ENCODE results near the gene SH3RF3. TPM values are rescaled to one million over a fixed set of nuclear protein-coding genes. Genes with fewer than 3 reads are reported as not detected.

SH3RF3 gene
- total and polyA plus RNA-seq, 9 of the 15 experiments (the other 6 are each of a cell fraction or from before 2014, with no cell fraction given), result 0.02 TPM; not detected in 8

- ChIA-PET CTCF (ENCODE audit: low intra/inter-chr PET ratio) (no interaction called here), POLR2A (interaction anchor here (0.6 kb wide), 1 partner anchor 16 kb away, joined by 3 read pairs; no protein-coding TSS in a partner anchor)
- Histone ChIP-seq H3K27me3 (ENCODE audit: control insufficient read depth in 2 of 2, insufficient read depth in 2 of 2, low read length in 2 of 2) (peaks cover 15 to 44% of the 10 kb centered on the region in 2 experiments; a peak in 4 of 5 replicates), H3K4me2 (ENCODE audit: insufficient read depth, low read length) (no peak overlapping the region), H3K9me1 (ENCODE audit: control insufficient read depth, insufficient read depth, low read length) (no peaks in the 10 kb centered on the region), H4K20me1 (replicated peaks; ENCODE audit: control insufficient read depth, insufficient read depth, low read length) (peaks cover 14% of the 10 kb centered on the region; the same call in 1 of the 2 replicates), H3K9me3 (replicated peaks; ENCODE audit: control insufficient read depth, insufficient read depth, low read depth, low read length) (no peaks in the 10 kb centered on the region), H2AFZ (ENCODE audit: low read depth, low read length) (no peak overlapping the region), H3K4me3 (no peak overlapping the region), H3K27ac (ENCODE audit: extremely low read depth, low read depth, low read length) (no peak overlapping the region), H3K4me1 (replicated peaks in 1 of 2; ENCODE audit: control insufficient read depth in 2 of 2, insufficient read depth in 2 of 2, low read length in 2 of 2) (peaks cover 0 to 3% of the 10 kb centered on the region in 2 experiments; a peak in 3 of 5 replicates), H3K36me3 (ENCODE audit: control insufficient read depth, insufficient read depth, low read length) (no peaks in the 10 kb centered on the region), H3K79me2 (ENCODE audit: control insufficient read depth, insufficient read depth, low read length) (no peaks in the 10 kb centered on the region), H3K9ac (ENCODE audit: insufficient read depth in 1 of 2, low read depth in 2 of 2, low read length in 2 of 2) (no peak overlapping the region)
- intact Hi-C loops (cut with micrococcal nuclease), result no loop called here
- peak in 1 of 4 experiments; percentile 16 for DNase-seq (ENCODE audit: extremely low read depth in 1 of 4, low spot score in 3 of 4)
- 2% methylated on average over 19 of the region's 19 CpGs for whole genome bisulfite sequencing (ENCODE audit: insufficient coverage, low coverage, missing lambda C conversion rate)
- peak; percentile 42 for ATAC-seq
- no TSS peak for BruUV-seq (replicated peaks)
- in situ Hi-C loops (cut with MboI), result no loop called here
- FAIRE-seq, result no peak
- no peak for TF ChIP-seq SNRNP70 (optimal IDR thresholded peaks at IDR 0.05; ENCODE audit: low read depth, low read length)
- TF ChIP-seq ZNF324 (CRISPR knock-in tag; IDR thresholded peaks at IDR 0.05), result peak; percentile 49; the same call in 1 of the 2 replicates
- TF ChIP-seq ZNF165 (CRISPR knock-in tag; IDR thresholded peaks at IDR 0.05; ENCODE audit: borderline replicate concordance), result no peak
- peak; percentile 14; the same call in 1 of the 2 replicates for TF ChIP-seq EP300 (IDR thresholded peaks at IDR 0.05; ENCODE audit: low read length)
- no peak for TF ChIP-seq NRF1 (conservative IDR thresholded peaks at IDR 0.05 in 1 of 2, IDR thresholded peaks at IDR 0.05 in 1 of 2)
- TF ChIP-seq GTF2A2 (tag; IDR thresholded peaks at IDR 0.05), result no peak
- TF ChIP-seq TAL1 (IDR thresholded peaks at IDR 0.05), result peak; percentile 49
- TF ChIP-seq HMGXB4 (CRISPR knock-in tag; IDR thresholded peaks at IDR 0.05), result no peak
- no peak for TF ChIP-seq ZZZ3 (IDR thresholded peaks at IDR 0.05)
- no peak for TF ChIP-seq VEZF1 (CRISPR knock-in tag; IDR thresholded peaks at IDR 0.05)
- no peak for TF ChIP-seq SNAPC5 (CRISPR knock-in tag; IDR thresholded peaks at IDR 0.05)
- peak; percentile 44; the same call in 1 of the 2 replicates for TF ChIP-seq TEAD4 (IDR thresholded peaks at IDR 0.05; ENCODE audit: low read length)
- no peak for TF ChIP-seq TEAD4 (CRISPR knock-in tag; IDR thresholded peaks at IDR 0.05; ENCODE audit: borderline replicate concordance)
- no peak for TF ChIP-seq CREB5 (CRISPR knock-in tag; IDR thresholded peaks at IDR 0.05)
- TF ChIP-seq ZNF436 (CRISPR knock-in tag; IDR thresholded peaks at IDR 0.05), result no peak
- no peak for TF ChIP-seq SMARCA4 (IDR thresholded peaks at IDR 0.05)
- no peak for TF ChIP-seq NCOA4 (IDR thresholded peaks at IDR 0.05; ENCODE audit: partially characterized antibody)
Observed at GRCh38 chr2:109173311-109174171, 44.5 kb downstream of the SH3RF3 start.
